GM08714 (cell line): ENCODE data around the gene CMTM4.
A peak's percentile ranks its signal among the peaks of the same experiment; 100 is the strongest.

Source experiments
- H3K4me3 ChIP-seq: fragments of 200-500 bp; sonication (Bioruptor generic); 2 replicates; pipeline ENCODE4 v1.5.1; 2014; ENCODE audit warnings: mild to moderate bottlenecking, low read length, inconsistent platforms
- ZNF274 ChIP-seq: IDR thresholded peaks from 2 replicates; pipeline ENCODE4 v1.6.1; 2012; ENCODE audit warnings: mild to moderate bottlenecking, low read depth, low read length

Gene CMTM4

DNA sequence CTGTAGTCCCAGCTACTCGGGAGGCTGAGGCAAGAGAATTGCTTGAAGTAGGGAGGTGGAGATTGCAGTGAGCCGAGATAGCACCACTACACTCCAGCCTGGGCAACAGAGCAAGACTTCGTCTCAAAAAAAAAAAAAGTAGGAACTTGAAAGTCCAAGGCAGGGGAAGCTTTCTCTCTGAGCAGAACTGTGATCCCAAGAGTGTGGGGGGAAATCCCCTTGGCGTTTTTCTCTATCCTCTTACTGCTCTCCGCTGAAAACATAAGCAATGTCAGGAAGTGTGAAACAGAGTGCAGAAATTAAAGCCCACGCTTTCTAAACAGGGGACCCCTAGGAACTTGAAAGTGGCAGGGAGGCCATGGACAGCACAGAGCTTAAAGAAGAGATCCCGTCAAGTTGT lies 101.8 kb downstream of the CMTM4 start:
- TF ChIP-seq ZNF274, result no peak

DNA sequence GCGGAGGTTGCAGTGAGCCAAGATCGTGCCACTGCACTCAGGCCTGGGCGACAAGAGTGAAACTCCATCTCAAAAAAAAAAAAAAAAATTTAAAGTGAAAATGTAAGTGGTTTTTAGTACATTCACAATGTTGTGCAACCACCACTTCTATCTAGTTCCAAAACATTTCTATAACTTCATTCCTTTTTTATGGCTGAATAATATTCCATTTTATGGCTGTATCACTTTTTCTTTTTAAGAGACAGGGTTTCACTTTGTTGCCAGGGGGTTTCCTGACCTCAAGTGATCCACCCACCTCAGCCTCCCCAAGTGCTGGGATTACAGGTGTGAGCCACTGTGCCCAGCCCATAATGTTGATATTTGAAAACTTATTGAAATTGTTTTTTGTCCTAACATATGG lies 103.7 kb downstream of the CMTM4 start:
- no peak for TF ChIP-seq ZNF274
- no peak overlapping the region for H3K4me3 ChIP-seq

More for the DNA sequence above, 101.8 kb downstream of the CMTM4 start:
- no peak overlapping the region for H3K4me3 ChIP-seq

DNA sequence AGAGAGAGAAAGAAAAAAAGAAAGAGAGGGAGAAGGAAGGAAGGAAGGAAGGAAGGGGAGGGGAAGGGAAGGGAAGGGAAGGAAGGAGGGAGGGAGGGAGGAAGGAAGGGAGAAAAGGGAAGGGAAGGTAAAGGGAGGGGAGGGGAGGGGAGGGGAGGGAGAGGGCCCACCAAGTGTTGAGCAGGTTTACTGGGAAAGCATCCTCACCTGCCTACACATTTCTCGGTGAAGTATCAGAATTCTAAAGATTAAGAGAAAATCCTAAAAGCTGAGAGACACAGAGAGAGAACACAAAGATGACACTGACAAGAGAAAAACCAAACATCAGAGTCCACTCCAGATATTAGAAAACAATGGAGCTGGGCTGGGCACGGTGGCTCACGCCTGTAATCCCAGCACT lies 104.3 kb downstream of the CMTM4 start:
- TF ChIP-seq ZNF274, result no peak
- no peak overlapping the region for H3K4me3 ChIP-seq

DNA sequence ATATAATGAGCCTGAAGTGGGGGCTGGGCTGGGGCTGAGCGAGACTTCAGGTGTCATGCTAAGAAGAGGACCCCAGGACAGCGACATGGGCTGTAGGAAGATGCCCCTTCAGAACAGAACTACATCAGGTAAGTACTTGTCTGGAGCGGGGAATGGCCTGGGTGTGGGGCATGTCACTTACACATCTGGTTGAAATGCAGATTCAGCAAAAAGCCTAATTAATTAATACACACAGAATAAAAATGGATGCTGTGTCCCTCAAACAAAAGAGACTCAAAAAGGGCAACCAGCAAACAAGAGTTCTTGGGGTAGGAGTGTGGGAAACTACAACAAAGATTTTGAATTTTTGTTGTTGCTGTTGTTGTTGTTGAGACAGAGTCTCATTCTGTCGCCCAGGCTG lies 105.5 kb downstream of the CMTM4 start:
- no peak for TF ChIP-seq ZNF274
- no peak overlapping the region for H3K4me3 ChIP-seq

DNA sequence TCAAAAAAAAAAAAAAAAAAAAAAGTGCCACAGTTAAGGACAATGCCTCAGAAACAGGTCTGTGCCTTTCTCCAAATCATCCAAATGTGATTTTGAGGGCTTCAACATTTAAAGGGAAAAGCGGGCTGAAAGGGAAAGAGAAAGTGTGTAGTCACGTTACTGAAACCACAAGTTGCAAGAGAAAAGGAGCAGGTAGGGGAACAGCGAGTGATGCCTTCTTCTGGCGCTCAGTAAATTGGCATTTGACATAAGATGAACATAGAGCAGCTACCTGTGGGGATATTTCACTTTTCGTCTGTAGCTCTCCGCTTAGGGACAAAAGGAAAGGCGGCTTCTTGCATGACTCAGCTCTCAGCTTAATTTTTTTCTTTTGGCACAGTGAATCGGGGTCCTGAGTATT lies 106.2 kb downstream of the CMTM4 start:
- TF ChIP-seq ZNF274, result no peak
- peak overlapping the region; percentile 19; the same call in 1 of the 2 replicates for H3K4me3 ChIP-seq

DNA sequence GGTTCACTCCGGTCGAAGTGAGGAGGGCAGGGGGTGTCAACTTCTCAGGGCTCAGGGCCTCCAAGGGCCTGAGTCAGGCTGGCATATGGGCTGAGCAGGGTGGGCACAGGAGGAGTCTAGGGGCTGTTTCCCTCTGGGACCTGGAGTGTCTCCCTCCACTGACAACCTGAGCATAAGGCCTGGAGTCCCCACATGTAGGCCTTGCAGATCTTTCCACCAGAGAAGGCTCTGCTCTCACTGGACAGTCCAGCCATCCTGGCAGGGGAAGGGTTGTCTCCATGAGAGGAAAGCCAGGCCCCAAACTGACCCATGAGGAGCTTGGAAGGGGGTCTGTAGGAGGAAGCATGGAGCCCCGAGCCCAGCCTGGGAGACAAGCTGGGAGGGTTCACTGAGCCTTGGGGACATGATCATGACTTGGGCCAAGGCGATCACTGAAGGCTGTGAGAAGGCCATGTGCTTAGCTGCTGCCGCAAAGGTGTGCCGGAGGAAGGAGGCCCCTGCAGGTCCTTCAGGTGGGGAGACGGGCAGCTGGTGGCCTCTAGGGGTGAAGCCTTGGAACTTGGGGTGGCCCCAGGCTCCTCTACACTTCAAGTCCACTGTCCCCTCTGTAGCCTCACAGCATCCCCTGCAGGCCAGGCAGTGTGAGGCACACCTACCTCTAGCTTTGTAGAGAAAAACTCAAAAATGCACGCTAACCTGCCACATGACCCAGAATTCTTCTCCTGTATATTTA lies 107.4 kb downstream of the CMTM4 start:
- TF ChIP-seq ZNF274, result no peak
- no peak overlapping the region for H3K4me3 ChIP-seq

DNA sequence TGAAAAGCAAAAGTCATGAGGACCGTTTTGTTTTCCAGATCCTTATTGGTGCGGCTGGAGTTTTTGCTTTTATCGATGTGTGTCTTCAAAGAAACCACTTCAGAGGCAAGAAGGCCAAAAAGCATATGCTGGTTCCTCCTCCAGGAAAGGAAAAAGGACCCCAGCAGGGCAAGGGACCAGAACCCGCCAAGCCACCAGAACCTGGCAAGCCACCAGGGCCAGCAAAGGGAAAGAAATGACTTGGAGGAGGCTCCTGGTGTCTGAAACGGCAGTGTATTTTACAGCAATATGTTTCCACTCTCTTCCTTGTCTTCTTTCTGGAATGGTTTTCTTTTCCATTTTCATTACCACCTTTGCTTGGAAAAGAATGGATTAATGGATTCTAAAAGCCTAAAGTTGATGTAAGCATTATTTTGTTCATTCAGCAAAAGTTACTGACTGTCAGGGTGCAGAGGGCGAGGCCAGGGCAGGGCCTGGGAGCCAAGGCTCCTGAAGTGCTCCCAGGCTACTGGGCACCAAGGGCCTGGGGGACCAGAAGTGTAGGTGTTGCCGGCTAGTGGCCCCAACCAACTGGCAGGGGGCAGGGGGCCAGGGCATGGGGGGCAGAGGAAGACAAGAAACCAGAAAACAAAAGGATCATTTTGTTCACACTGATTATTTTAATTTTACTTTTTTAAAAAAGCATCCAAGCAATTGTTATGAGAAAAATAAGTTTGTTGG lies 108.5 kb downstream of the CMTM4 start:
- no peak overlapping the region for H3K4me3 ChIP-seq
- no peak for TF ChIP-seq ZNF274

DNA sequence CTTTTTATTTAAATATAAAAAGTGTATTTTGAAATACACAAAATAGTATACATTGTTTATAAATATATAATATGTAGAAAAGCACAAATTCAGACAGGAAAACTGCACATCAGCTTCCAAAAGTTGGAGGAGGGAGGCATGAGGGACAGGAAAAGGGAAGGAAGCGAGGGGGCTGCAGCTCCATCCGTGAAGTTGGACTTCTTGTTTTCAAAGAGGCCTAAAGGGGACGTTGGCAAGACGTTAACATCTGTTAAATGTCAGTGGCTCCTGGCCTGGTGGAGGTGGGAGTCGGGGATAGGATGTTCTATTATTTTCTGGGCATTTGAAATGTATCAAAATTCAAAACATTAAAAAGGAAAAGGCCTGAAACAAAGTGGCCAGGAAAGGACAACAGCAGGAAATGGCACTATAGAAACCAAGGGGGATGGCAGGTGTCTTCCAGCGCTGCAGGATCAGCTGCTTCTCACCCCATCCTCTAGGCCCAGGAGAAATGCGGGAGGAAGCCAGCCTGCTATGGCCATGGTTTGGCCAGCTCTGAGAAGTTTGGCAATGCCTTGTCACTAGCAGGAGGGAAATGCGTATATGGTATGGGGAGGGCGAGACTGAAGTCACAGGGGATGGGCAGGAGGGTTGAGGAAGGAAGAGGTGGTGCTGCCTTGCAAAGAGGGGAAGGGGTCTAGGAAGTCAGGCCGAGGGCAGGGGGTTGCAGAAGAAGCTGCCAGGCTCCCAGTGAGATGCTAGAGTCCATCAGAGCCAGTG lies 110.9 kb downstream of the CMTM4 start:
- no peak for TF ChIP-seq ZNF274
- no peak overlapping the region for H3K4me3 ChIP-seq

DNA sequence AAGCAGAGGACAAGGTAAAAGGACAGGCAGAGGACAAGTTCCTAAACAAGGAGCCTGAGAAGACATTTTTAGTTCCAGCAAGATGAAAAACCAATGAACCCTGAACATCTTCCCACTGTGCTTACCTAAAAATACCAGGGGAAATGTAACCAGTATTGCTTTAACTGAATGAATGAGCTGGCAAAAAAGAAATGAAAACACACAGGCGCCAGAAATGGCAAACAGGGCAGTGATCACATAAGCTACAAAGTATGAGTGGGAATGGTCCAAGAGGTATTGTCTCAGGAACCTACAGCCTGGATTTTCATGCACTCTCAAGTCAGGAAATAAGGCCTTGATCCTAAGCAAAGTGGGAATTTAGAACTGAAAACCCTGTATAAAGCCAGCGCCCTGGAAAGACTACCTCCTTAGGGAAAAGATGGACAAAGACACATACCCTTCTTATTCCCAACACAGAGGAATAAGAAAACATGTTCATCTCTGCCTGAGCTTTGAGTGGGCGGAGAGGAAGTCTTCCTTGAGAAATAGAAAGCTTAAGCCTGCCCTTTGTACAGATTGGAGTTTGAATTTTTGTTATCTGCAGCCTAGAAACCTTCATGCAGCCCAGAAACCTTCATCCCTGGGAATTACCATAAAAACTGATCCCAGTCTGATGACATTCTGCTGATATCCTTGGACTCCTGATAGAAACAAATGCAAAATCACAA lies 115.1 kb downstream of the CMTM4 start:
- no peak overlapping the region for H3K4me3 ChIP-seq
- no peak for TF ChIP-seq ZNF274

DNA sequence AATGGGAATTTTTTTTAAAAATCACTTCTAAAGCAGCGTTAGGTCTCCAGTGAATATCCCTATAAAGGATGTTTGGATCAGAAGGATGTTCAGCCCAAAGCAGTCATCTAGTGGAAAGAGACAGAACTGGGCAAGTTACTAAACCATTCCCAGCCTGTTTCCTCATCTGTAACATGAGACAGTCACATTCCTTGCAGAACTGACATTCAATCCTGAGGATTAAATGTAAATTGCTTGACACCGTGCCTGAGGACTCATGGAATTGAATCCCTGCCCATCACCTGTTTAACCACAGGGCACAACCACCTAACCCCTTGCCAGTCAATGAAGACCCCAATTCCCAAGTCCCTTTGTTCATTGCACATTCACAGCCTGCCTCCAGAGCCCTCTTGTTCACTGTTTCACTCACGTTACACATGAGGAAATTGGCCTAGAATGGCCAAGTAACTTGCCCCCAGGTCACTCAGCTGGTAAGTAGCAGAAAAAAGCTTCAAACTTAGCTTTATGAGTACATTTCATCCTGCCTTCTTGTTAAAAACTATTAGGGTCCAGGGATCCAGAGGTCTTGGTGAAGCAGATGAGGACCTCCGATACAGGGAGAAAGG lies 115.8 kb downstream of the CMTM4 start:
- no peak for TF ChIP-seq ZNF274
- no peak overlapping the region for H3K4me3 ChIP-seq

DNA sequence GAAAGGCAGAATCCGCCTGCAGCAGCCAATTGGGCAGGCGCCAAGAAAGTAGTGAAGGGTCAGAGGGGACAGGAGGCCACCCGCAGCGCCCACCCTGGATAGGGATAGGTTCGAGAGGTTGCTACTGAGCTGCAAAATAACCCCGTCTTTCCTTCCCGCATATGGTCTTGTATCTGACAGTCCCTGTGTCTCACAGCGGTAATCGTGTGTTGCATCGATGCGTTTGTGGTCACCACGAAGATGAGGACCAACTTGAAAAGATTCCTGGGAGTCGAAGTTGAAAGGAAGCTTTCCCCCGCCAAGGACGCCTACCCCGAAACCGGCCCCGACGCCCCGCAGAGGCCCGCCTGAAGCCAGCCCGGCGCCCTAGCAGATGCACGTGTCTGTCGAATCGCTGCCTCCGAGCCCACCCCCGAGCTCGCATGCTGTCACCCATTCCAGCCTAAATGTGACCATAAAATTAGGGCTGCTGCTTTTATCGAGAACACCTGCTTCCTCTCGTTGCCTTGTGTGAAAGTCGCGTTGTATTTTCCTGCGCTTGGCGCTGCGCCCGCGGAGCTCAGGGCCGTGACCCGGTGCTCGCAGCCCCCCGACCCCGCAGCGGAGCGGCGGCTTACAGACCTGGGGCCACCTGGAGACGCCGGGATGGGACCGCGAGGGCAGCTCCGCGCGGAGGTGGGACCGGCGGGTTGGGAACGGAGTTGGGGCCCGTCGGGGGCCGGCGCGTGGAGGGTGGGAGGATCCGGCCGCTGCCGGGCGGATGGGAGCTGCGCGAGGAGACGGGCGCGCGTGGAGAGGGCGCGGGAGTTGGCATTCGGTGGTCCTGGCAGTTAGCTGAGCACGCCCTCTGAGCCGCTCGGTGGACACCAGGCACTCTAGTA lies 117.7 kb downstream of the CMTM4 start, which contains the start of gene CMTM2:
Gene CMTM2 (plus strand): TSS at position 813 of the 881 bp plus-strand sequence. CDS start 145 bp downstream, outside the sequence.
- TF ChIP-seq ZNF274, result no peak
- no peak within 1 kb of the TSS for H3K4me3 ChIP-seq

DNA sequence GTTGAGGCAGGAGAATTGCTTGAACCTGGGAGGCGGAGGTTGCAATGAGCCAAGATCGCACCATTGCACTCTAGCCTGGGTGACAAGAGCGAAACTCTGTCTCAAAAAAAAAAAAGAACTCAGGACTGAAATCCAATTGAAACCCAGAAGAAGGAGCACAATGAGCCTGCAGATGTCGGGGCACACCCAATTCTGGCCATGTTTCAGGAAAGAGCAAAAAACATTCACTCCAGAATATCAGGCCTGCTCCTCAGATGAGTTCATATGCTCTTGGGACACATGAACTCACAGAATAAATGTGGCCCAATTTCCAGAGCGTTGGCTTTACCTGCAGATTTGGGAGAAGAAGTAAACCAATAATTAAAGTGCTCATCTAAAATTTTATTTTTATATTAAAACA lies 120.2 kb downstream of the CMTM4 start:
- H3K4me3 ChIP-seq, result no peak overlapping the region
- TF ChIP-seq ZNF274, result no peak

DNA sequence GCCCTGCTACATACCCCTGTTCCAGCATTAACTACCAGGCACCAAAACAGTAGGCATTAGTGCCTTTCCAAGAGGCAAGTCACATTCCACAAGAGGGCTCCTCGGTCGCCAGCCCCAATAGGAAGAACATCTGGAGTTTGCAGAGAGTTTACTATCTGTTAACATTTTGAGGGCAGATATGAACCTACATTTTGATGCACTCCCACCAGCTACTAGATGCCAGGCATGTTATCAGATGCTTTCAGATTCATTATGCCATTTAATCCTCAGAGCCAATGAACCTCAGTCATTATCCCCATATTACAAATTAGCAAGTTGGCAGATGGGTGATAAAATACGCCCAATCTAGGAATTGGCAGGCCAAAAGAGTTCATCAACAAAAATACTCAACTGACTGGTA lies 121.5 kb downstream of the CMTM4 start:
- TF ChIP-seq ZNF274, result no peak

DNA sequence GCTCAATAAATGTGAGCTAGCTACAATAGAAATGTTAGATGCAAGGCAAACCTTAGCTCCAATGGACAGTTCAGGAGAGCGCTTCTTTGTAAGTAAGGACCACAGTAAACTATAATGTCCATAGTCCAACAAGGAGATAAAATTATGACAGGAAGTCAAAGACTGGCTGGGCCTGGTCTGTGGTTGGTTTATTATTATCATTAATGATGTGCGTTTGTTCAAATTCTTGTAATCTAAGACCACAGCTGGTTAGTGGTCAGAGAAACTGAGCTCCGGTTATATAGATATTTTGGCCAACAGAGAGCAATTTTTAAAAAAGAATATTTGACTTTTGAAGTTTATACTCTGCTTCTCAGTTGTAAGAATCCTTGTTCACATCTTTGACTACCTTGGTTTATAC lies 122.0 kb downstream of the CMTM4 start:
- no peak for TF ChIP-seq ZNF274
- H3K4me3 ChIP-seq, result no peak overlapping the region

More for the DNA sequence above, 121.5 kb downstream of the CMTM4 start:
- H3K4me3 ChIP-seq, result no peak overlapping the region
